Thyroid gland (tissue), 4 donors: ENCODE data around the gene KLK15. TPM values are rescaled to one million over a fixed set of nuclear protein-coding genes. Genes with fewer than 3 reads are reported as not detected.

ENCODE experiments used
- DNase-seq, 2 donors: peaks; one replicate each; pipeline ENCODE4 v3.0.0-alpha.2; 2019
- H3K27ac ChIP-seq, 3 donors: fragments of 200-600 bp; sonication (generic); 1 replicate in 2 of 3; 2 replicates in 1 of 3; pipeline ENCODE4 v1.5.1; 2016 to 2019; ENCODE audit warnings: mild to moderate bottlenecking in 1 of 3, moderate library complexity in 1 of 3
- H3K27me3 ChIP-seq: fragments of 200-600 bp; sonication (generic); one replicate; pipeline ENCODE4 v1.5.1; 2019
- H3K36me3 ChIP-seq, 2 donors: fragments of 200-600 bp; sonication (generic); one replicate each; pipeline ENCODE4 v1.5.1; 2016 to 2019
- H3K4me1 ChIP-seq, 2 donors: fragments of 200-600 bp; sonication (generic); one replicate each; pipeline ENCODE4 v1.5.1; 2017 to 2019
- H3K4me3 ChIP-seq, 3 donors: fragments of 200-600 bp; sonication (generic); replicated peaks in 1 of 3; 1 replicate in 2 of 3; 2 replicates in 1 of 3; pipeline ENCODE4 v1.5.1; 2016; ENCODE audit warnings: mild to moderate bottlenecking in 1 of 3
- H3K9me3 ChIP-seq: fragments of 200-600 bp; sonication (generic); one replicate; pipeline ENCODE4 v1.5.1; 2017
- CTCF ChIP-seq, 6 experiments: fragments of 200-600 bp in 3 of 6; fragments of 450-650 bp in 3 of 6; sonication (generic) in 3 of 6; IDR thresholded peaks; one replicate each; pipeline ENCODE4 v1.5.1; 2016 to 2019; ENCODE audit warnings: antibody characterized with exemption in 6 of 6, mild to moderate bottlenecking in 2 of 6, inconsistent platforms in 1 of 6, moderate library complexity in 1 of 6
- POLR2A ChIP-seq, 2 donors: fragments of 450-650 bp; IDR thresholded peaks; one replicate each; pipeline ENCODE4 v1.6.1; 2017; ENCODE audit warnings: antibody characterized with exemption in 2 of 2, mild to moderate bottlenecking in 2 of 2, moderate library complexity in 1 of 2
- WGBS, 2 donors: methylation state at CpG; one replicate each; pipeline ENCODE4 v1.1.5; 2017; 5-methylcytosine and 5-hydroxymethylcytosine counted together
- intact Hi-C: fragments of 100-400 bp; cut with DNase I; formaldehyde crosslinking; loops from one replicate; pipeline ENCODE4 v1.15.1; 2023
- total RNA-seq, 4 donors: library from RNA; depleted of rRNA; stranded (reverse); fragments of >200 nt; gene quantifications; one replicate each; pipeline ENCODE4 v1.2.3, GENCODE V29; 2016

KLK15 gene
- total RNA-seq, 4 donors from 2014 or later: 0.81 to 2.8 (median 1.8) TPM; not detected in 1

GRCh38 chr19:50799547-50799851 lies 33.9 kb downstream of the KLK15 start:
- 77 to 83% methylated on average over 3 of the region's 3 CpGs for WGBS, 2 donors
- intact Hi-C loops: loop anchor here (5.0 kb wide), 1 partner anchor 123 kb away; no protein-coding TSS in a partner anchor
- H3K36me3 ChIP-seq: peaks cover 21 to 28% of the 10 kb centered on the region in 2 donors

GRCh38 chr19:50798659-50799546 lies 34.5 kb downstream of the KLK15 start:
- Histone ChIP-seq H3K27ac (no peak overlapping the region), H3K9me3 (no peaks in the 10 kb centered on the region), H3K4me1 (peaks cover 4 to 17% of the 10 kb centered on the region in 2 donors), H3K36me3 (peaks cover 21 to 28% of the 10 kb centered on the region in 2 donors), H3K4me3 (no peak overlapping the region), H3K27me3 (no peaks in the 10 kb centered on the region)
- 90 to 96% methylated on average over 2 to 19 of the region's 21 CpGs for WGBS, 2 donors
- intact Hi-C loops: loop anchor here (5.0 kb wide), 1 partner anchor 123 kb away; no protein-coding TSS in a partner anchor
- TF ChIP-seq POLR2A (IDR thresholded peaks at IDR 0.05): no peak
- TF ChIP-seq CTCF (IDR thresholded peaks at IDR 0.05): no peak
- DNase-seq: no peak

More at GRCh38 chr19:50799547-50799851, 33.9 kb downstream of the KLK15 start:
- H3K4me1 ChIP-seq: peaks cover 4 to 17% of the 10 kb centered on the region in 2 donors
- no peaks in the 10 kb centered on the region for H3K27me3 ChIP-seq
- no peak for TF ChIP-seq CTCF (IDR thresholded peaks at IDR 0.05)
- no peak for TF ChIP-seq POLR2A (IDR thresholded peaks at IDR 0.05)
- H3K4me3 ChIP-seq: no peak overlapping the region
- DNase-seq: no peak
- H3K27ac ChIP-seq: no peak overlapping the region
- H3K9me3 ChIP-seq: no peaks in the 10 kb centered on the region

- Histone ChIP-seq H3K9me3 (no peaks in the 10 kb centered on the region), H3K27me3 (no peaks in the 10 kb centered on the region), H3K27ac (no peak overlapping the region), H3K4me3 (no peak overlapping the region), H3K36me3 (peaks cover 21 to 28% of the 10 kb centered on the region in 2 donors), H3K4me1 (peaks cover 4 to 9% of the 10 kb centered on the region in 2 donors)
- intact Hi-C loops: loop anchor here (5.0 kb wide), 1 partner anchor 124 kb away; no protein-coding TSS in a partner anchor
- 92% methylated on average over 7 of the region's 18 CpGs; no CpG with 5 or more reads in 1 of the 2 donors for WGBS, 2 donors
- no peak for DNase-seq
- no peak for TF ChIP-seq CTCF (IDR thresholded peaks at IDR 0.05)
- no peak for TF ChIP-seq POLR2A (IDR thresholded peaks at IDR 0.05)
These were observed 35.4 kb downstream of the KLK15 start for GRCh38 chr19:50797781-50798658.

- DNase-seq: no peak
- Histone ChIP-seq H3K36me3 (peaks cover 21 to 28% of the 10 kb centered on the region in 2 donors), H3K9me3 (no peaks in the 10 kb centered on the region), H3K4me1 (peaks cover 3 to 4% of the 10 kb centered on the region in 2 donors), H3K4me3 (no peak overlapping the region), H3K27ac (no peak overlapping the region), H3K27me3 (no peaks in the 10 kb centered on the region)
- 81% methylated on average over 7 of the region's 7 CpGs for WGBS, 2 donors
- TF ChIP-seq POLR2A (IDR thresholded peaks at IDR 0.05) (no peak), CTCF (IDR thresholded peaks at IDR 0.05) (no peak)
- intact Hi-C loops: loop anchor here (5.0 kb wide), 1 partner anchor 125 kb away; no protein-coding TSS in a partner anchor
These were observed 36.0 kb downstream of the KLK15 start for GRCh38 chr19:50797429-50797780.
